NT2/D1 (cell line): ENCODE data around the gene LHX3.

ENCODE experiments used
- SUZ12 ChIP-seq: IDR thresholded peaks from 2 replicates; pipeline ENCODE4 v1.6.1; 2011; ENCODE audit not compliant: insufficient read length, insufficient read depth; ENCODE audit errors: extremely low read depth
- YY1 ChIP-seq: IDR thresholded peaks from 2 replicates; pipeline ENCODE4 v1.6.1; 2011; ENCODE audit not compliant: insufficient read length, insufficient read depth
- ZNF274 ChIP-seq: IDR thresholded peaks from 2 replicates; pipeline ENCODE4 v1.6.1; 2011; ENCODE audit warnings: mild to moderate bottlenecking, low read depth, low read length

GRCh38 chr9:136199391-136200288 is 5.3 kb downstream of the LHX3 start:
- no peak for TF ChIP-seq ZNF274
- no peak for TF ChIP-seq SUZ12
- no peak for TF ChIP-seq YY1
